ENCODE data around the gene MARVELD2.
A peak's percentile ranks its signal among the peaks of the same experiment; 100 is the strongest.
"Not testable (repeated sequence)": the region's sequence is repeated elsewhere in the genome, so short reads cannot be mapped to it uniquely, and the experiment has no call there.

MARVELD2 gene
- 0.24 to 2.0 reads per million in 2 donors for total RNA-seq

- DNase-seq, result peak; percentile 38
These were observed at the start of gene MARVELD2 for GRCh38 chr5:69414885-69415583. Gene MARVELD2 (plus strand): TSS chr5:69415116. CDS start chr5:69419386, 4,270 bp downstream.

- DNase-seq, result no peak
These were observed 47.1 kb upstream of the MARVELD2 start for GRCh38 chr5:69367697-69368279.

GRCh38 chr5:69368458-69369339 is 46.2 kb upstream of the MARVELD2 start:
- DNase-seq, result no peak

DNA sequence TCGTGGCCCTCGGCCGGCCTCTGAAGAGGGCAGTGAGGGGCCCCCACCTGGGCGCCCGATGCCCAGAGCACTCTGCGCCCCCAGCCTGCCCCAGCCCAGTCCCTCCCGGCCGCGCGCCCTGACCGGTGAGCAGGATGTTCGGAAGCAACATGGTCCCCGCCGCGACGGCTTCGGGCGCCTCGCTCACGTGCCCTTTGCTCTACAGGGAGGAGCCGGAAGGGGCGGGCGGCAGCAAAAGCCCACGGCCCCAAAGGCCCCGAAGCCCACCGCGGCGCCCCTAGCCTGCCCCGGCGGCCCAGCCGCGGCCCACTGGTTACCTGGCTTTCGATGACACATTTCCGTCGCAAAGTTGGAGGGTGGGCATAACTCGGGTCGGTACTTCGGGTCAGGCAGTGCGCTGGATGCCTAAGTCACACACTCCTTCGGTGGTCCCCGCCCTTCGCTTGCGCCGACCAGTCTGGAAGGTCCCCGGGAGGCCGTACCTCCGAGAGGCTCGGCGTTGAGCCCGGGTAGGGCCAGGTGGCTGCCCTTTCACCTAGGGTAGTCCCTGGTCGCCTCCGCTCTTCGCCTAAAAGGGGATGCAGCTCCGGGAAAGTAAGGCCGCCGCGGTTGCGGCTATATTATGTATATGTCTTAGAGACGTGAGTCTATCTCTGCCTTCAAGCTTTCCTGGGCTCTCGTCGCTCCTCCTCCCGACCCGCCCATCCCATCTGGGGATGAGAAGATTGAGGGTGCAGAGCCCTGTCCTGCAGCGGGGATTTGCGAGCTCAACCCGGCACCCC is 45.4 kb upstream of the MARVELD2 start, which contains the start of the genes AK6, RAD17 and TAF9:
Gene AK6 (minus strand): TSS at position 181 of the 782 bp plus-strand sequence. CDS start 30 bp downstream, at position 151.
Gene RAD17 (plus strand): TSS at position 479 of the 782 bp plus-strand sequence. CDS start 2,391 bp downstream, outside the sequence.
Gene TAF9 (minus strand): TSS at position 181 of the 782 bp plus-strand sequence. CDS start 3,783 bp downstream, outside the sequence.
- DNase-seq, result peak; percentile 86

DNA sequence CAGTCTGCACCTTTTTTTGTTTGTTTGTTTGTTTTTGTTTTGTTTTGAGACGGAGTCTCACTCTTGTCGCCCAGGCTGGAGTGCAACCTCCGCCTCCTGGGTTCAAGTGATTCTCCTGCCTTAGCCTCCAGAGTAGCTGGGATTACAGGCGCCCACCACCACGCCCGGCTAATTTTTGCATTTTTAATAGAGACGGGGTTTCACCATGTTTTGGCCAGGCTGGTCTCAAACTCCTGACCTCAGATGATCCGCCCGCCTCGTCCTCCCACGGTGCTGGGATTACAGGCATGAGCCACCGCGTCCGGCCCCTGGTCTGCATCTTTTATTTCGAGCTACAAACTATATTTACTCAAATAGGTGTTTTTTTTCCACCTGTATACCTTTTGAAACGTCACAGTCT is 44.6 kb upstream of the MARVELD2 start:
- DNase-seq, result not testable (repeated sequence)

DNA sequence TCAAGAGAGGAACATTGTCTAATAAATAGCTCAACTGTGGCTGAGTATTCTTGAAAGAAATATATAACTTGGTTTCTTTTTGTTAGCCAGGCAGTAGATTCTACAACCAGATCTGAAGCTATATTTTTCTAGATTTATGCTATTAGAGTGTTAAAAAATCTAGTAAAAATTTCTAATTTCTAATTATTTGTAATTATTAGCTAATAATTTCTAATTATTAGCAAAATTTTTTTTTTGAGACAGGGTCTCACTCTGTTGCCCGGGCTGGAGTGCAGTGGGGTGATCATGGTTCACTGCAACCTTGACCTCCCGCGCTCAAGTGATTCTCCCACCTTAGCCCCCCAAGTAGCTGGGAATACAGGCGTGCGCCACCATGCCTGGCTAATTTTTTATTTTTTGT is 42.5 kb upstream of the MARVELD2 start:
- DNase-seq, result no peak

DNA sequence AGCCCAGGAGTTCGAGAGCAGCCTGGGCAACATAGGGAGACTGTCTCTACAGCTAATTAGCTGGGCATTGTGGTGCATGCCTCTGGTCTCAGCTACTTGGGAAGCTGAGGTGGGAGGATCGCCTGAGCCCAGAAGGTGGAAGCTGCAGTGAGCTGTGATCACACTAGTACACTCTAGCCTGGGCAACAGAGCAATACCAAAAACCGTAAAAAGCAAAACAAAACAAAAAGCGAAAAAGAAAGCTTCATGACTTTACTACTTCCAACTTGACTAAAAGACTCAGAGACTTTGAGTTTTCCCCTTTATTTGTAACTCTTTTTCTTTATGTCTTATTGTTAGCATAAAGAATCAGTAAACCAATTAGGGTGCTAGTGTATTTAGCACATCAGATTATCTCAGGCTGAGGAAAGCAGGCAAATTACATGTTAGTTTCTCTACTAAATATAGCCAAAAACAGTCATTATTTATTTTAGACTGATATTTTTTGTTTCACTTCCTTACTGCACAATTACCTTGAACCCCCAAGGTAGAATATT is 39.9 kb upstream of the MARVELD2 start:
- DNase-seq, result no peak

DNA sequence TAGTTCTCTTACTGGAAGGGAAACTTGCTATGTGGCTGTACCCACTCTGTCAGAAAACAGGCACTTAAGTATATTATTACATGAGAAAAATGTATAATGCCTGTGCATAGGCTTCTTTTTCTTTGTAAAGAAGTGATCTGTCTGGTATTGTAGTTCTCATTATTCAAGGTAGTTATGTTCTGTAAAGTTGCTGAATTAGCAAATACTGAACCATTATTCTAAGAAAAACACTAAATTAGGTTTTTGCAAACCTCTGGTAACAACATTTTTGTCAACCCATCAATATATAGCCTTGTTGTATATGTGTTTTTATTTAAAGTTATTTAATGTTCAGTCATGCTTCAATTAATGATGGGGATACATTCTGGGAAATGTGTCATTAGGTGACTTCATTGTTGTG is 36.5 kb upstream of the MARVELD2 start:
- no peak for DNase-seq

- no peak for DNase-seq
These were observed 10.1 kb upstream of the MARVELD2 start for GRCh38 chr5:69404659-69405330.

- no peak for DNase-seq
These were observed 655 bp downstream of the MARVELD2 start for GRCh38 chr5:69415584-69415958.

GRCh38 chr5:69416180-69416579 is 1.3 kb downstream of the MARVELD2 start:
- no peak for DNase-seq

GRCh38 chr5:69416699-69417098 is 1.8 kb downstream of the MARVELD2 start:
- DNase-seq, result no peak

DNA sequence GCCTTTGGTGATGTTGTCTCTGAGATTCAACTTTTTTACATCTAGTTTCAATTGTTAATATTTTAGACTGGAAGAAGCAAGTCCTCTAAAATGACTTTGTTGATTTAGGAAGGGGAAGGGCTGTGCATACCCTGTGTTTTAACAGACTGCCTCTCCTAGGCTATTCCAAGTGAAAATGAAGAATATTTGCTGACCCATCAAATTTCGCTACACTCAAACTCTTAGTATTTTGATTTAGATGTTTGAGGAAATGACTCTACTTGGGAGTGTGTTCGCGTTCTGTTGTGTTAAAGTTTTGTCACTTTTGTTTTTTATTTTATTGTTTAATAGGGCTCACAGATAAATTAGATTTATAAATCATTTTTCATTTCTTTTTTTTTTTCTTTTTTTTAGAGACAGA is 3.6 kb downstream of the MARVELD2 start:
- no peak for DNase-seq

- DNase-seq, result no peak
These were observed 16.7 kb downstream of the MARVELD2 start for GRCh38 chr5:69431424-69432303.

DNA sequence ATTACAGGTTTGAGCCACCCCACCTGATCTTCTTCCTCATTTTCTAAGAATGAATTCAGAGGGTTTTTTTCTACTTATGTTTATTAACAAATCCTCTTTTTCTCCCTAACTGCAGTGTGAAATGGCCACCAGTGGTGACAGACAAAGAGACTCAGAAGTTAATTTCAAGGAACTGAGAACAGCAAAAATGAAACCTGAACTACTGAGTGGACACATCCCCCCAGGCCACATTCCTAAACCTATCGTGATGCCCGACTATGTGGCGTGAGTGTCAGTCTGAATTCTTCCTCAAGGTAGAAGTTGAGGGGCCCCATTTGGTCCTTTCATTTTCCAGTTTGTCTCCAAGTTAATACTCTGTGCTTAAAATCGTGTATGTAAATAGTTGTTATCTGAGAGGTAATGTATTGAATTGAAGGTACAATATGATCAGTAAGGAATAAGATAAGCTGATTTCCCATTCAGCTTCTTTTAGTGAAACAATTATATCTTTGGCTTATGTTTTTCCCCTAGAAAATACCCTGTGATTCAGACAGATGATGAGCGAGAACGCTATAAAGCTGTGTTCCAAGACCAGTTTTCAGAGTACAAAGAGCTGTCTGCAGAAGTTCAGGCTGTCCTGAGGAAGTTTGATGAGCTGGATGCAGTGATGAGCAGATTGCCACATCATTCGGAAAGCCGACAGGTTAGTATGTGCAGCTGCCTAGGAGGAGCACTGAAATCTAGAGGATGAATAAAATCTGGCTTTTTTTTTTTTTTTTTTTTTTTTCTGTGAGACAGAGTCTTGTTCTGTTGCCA is 17.7 kb downstream of the MARVELD2 start:
- DNase-seq, result no peak

- not testable (repeated sequence) for DNase-seq
These were observed 20.5 kb downstream of the MARVELD2 start for GRCh38 chr5:69435276-69435884.

DNA sequence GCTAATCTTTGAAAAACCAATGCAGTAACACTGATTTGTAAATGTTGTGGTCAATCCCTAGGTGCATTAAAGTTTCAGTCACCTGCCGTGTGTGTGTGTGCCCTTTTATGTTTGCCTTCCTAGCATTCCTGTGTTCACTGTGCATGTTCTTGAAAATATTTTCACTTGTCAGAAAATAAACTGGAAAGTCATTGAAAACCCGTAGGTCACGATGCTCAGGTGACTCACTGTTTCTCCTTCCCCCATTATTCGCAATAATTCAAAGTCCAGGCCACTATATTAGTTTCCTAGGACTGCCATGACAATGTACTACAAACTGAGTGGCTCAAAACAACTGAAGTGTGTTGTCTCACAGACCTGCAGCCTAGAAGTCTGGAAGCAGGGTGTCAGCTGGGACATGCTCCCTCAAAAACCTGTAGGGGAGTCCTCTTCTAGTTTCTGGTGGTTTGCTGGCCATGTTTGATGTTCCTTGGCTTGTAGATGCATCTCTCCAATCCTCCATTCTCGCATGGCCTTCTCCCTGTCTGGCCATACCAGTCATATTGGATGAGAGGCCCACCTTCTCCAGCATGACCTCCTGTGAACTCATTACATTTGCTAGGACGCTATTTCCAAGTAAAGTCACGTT is 29.3 kb downstream of the MARVELD2 start:
- no peak for DNase-seq

- DNase-seq, result no peak
These were observed 34.6 kb downstream of the MARVELD2 start for GRCh38 chr5:69449511-69449910.

DNA sequence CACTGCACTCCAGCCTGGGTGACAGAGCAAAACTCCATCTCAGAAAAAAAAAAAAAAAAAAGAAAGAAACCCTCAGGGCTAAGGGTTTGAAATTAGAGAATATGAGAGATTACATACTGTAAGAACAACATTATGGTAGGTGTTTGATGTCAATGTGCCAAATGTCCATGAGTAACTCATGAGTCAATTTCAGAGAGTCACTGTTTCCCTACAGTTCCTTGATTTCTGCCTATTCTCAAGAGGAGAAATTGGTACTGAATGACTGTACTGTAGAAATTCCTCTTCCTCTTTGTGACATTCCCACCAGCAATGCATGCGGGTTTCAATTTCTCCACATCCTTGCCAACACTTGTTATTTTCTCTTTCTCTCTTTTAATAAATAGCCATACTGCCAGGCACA is 35.2 kb downstream of the MARVELD2 start:
- DNase-seq, result no peak
